ENCODE results near the gene WRNIP1. TPM values are rescaled to one million over a fixed set of nuclear protein-coding genes. Genes with fewer than 3 reads are reported as not detected.

The WRNIP1 gene
- total and polyA plus RNA-seq, 2 of the 13 experiments (the other 11 are each of a cell fraction or from before 2014, with no cell fraction given), result 77.7 to 90.3 TPM

DNA sequence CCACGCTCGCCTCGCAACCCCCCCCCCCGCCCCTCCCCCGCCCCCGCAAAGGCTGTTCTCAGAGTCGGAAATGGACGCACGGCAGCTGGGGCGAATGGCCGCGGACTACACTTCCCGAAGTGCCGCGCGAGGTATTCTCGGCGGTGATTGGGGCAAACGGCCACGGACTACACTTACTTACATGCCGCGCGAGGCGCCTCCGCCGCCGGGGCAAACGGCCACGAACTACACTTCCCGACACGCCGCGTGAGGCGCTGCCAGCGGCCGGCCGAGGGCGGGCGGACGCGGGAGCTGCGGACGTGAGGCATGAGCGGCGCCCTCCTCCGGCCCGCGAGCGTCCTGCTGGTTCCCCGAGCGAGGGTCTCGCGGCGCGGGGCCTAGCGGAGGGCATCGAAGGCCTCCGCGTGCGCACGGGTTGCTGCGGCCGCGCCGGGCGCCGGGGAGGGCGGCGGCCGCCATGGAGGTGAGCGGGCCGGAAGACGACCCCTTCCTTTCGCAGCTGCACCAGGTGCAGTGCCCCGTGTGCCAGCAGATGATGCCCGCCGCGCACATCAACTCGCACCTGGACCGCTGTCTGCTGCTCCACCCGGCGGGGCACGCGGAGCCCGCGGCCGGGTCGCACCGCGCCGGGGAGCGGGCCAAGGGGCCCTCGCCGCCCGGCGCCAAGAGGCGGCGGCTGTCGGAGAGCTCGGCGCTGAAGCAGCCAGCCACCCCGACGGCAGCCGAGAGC is at the start of gene WRNIP1 (continued):
- TF ChIP-seq, protein P1, sequence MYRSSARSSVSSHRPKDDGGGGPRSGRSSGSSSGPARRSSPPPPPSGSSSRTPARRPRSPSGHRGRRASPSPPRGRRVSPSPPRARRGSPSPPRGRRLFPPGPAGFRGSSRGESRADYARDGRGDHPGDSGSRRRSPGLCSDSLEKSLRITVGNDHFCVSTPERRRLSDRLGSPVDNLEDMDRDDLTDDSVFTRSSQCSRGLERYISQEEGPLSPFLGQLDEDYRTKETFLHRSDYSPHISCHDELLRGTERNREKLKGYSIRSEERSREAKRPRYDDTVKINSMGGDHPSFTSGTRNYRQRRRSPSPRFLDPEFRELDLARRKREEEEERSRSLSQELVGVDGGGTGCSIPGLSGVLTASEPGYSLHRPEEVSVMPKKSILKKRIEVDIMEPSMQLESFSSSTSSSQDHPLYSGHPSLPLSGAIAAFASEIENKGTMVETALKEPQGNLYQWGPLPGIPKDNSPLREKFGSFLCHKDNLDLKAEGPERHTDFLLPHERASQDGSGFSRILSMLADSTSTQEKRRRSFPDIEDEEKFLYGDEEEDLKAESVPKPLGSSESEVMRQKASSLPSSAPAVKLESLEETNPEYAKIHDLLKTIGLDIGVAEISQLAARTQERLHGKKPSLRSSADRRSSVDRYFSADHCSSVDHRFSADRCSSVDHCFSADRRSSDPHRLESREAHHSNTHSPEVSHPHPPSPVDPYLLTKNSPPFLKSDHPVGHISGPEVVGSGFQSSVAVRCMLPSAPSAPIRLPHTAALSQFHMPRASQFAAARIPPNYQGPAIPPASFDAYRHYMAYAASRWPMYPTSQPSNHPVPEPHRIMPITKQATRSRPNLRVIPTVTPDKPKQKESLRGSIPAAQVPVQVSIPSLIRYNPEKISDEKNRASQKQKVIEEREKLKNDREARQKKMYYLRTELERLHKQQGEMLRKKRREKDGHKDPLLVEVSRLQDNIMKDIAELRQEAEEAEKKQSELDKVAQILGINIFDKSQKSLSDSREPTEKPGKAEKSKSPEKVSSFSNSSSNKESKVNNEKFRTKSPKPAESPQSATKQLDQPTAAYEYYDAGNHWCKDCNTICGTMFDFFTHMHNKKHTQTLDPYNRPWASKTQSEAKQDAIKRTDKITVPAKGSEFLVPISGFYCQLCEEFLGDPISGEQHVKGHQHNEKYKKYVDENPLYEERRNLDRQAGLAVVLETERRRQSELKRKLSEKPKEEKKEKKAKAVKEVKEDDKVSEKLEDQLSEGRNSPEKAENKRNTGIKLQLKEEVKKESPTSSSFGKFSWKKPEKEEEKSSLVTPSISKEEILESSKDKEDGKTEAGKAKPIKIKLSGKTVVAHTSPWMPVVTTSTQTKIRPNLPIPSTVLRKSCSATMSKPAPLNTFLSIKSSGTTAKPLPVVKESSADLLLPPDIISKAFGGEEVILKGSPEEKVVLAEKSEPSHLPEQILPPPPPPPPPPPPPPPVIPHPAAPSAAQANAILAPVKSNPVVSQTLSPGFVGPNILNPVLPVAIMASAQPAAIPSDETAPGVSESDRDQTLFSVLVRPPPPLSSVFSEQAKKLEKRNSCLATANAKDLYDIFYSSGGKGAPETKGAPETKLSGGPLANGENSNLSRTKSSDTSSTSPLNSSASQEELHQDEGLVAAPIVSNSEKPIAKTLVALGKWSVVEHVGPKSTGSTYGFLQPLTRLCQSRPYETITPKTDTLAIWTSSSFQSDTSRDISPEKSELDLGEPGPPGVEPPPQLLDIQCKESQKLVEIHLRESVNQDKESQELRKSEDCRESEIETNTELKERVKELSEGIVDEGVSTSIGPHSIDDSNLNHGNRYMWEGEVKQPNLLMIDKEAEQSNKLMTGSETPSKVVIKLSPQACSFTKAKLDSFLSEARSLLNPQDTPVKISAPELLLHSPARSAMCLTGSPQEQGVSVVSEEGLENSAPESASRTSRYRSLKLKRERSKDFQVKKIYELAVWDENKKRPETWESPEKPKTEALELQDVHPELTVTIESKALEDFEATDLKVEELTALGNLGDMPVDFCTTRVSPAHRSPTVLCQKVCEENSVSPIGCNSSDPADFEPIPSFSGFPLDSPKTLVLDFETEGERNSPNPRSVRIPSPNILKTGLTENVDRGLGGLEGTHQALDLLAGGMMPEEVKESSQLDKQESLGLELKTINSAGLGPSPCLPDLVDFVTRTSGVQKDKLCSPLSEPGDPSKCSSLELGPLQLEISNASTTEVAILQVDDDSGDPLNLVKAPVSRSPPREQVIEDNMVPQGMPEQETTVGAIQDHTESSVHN (CRISPR knock-in tag; IDR thresholded peaks at IDR 0.05), result peak; percentile 83; the same call in 1 of the 2 replicates
- no peak; the same call in 1 of the 2 replicates for TF ChIP-seq ZNF746 (CRISPR knock-in tag; IDR thresholded peaks at IDR 0.05)
- TF ChIP-seq, protein P2, sequence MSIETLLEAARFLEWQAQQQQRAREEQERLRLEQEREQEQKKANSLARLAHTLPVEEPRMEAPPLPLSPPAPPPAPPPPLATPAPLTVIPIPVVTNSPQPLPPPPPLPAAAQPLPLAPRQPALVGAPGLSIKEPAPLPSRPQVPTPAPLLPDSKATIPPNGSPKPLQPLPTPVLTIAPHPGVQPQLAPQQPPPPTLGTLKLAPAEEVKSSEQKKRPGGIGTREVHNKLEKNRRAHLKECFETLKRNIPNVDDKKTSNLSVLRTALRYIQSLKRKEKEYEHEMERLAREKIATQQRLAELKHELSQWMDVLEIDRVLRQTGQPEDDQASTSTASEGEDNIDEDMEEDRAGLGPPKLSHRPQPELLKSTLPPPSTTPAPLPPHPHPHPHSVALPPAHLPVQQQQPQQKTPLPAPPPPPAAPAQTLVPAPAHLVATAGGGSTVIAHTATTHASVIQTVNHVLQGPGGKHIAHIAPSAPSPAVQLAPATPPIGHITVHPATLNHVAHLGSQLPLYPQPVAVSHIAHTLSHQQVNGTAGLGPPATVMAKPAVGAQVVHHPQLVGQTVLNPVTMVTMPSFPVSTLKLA (IDR thresholded peaks at IDR 0.05), result peak; percentile 60
- TF ChIP-seq REPIN1 (CRISPR knock-in tag; IDR thresholded peaks at IDR 0.05; ENCODE audit: borderline replicate concordance, low read depth), result peak; percentile 83; the same call in 1 of the 2 replicates
- TF ChIP-seq, protein P3, sequence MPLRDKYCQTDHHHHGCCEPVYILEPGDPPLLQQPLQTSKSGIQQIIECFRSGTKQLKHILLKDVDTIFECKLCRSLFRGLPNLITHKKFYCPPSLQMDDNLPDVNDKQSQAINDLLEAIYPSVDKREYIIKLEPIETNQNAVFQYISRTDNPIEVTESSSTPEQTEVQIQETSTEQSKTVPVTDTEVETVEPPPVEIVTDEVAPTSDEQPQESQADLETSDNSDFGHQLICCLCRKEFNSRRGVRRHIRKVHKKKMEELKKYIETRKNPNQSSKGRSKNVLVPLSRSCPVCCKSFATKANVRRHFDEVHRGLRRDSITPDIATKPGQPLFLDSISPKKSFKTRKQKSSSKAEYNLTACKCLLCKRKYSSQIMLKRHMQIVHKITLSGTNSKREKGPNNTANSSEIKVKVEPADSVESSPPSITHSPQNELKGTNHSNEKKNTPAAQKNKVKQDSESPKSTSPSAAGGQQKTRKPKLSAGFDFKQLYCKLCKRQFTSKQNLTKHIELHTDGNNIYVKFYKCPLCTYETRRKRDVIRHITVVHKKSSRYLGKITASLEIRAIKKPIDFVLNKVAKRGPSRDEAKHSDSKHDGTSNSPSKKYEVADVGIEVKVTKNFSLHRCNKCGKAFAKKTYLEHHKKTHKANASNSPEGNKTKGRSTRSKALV (CRISPR knock-in tag; IDR thresholded peaks at IDR 0.05), result peak; percentile 90
- TF ChIP-seq, protein P4, sequence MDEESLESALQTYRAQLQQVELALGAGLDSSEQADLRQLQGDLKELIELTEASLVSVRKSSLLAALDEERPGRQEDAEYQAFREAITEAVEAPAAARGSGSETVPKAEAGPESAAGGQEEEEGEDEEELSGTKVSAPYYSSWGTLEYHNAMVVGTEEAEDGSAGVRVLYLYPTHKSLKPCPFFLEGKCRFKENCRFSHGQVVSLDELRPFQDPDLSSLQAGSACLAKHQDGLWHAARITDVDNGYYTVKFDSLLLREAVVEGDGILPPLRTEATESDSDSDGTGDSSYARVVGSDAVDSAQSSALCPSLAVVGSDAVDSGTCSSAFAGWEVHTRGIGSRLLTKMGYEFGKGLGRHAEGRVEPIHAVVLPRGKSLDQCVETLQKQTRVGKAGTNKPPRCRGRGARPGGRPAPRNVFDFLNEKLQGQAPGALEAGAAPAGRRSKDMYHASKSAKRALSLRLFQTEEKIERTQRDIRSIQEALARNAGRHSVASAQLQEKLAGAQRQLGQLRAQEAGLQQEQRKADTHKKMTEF (CRISPR knock-in tag; IDR thresholded peaks at IDR 0.05), result peak; percentile 91
- TF ChIP-seq HMG20A (CRISPR knock-in tag; IDR thresholded peaks at IDR 0.05; ENCODE audit: borderline replicate concordance), result no peak
- TF ChIP-seq ZNF232 (CRISPR knock-in tag; IDR thresholded peaks at IDR 0.05; ENCODE audit: borderline replicate concordance), result no peak
- TF ChIP-seq, protein P5, sequence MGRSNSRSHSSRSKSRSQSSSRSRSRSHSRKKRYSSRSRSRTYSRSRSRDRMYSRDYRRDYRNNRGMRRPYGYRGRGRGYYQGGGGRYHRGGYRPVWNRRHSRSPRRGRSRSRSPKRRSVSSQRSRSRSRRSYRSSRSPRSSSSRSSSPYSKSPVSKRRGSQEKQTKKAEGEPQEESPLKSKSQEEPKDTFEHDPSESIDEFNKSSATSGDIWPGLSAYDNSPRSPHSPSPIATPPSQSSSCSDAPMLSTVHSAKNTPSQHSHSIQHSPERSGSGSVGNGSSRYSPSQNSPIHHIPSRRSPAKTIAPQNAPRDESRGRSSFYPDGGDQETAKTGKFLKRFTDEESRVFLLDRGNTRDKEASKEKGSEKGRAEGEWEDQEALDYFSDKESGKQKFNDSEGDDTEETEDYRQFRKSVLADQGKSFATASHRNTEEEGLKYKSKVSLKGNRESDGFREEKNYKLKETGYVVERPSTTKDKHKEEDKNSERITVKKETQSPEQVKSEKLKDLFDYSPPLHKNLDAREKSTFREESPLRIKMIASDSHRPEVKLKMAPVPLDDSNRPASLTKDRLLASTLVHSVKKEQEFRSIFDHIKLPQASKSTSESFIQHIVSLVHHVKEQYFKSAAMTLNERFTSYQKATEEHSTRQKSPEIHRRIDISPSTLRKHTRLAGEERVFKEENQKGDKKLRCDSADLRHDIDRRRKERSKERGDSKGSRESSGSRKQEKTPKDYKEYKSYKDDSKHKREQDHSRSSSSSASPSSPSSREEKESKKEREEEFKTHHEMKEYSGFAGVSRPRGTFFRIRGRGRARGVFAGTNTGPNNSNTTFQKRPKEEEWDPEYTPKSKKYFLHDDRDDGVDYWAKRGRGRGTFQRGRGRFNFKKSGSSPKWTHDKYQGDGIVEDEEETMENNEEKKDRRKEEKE (IDR thresholded peaks at IDR 0.05), result no peak

Measured in HepG2 (cell line).